B cell (primary cell): ENCODE data around the gene IL20RA. TPM values are rescaled to one million over a fixed set of nuclear protein-coding genes. Genes with fewer than 3 reads are reported as not detected.

Experiments used
- ATAC-seq: fragments of 200-7000 bp; cut with Tn5 transposase; one replicate; pipeline ENCODE4 v1.10.0; 2021; ENCODE audit warnings: low read depth, mild to moderate bottlenecking, moderate number of reproducible peaks, moderate library complexity
- CTCF ChIA-PET: fragments of 350-600 bp; sonication (Branson Sonifier 250); formaldehyde crosslinking; loops from one replicate; lab custom pipeline; 2021; ENCODE audit warnings: antibody characterized with exemption, inconsistent platforms; lab: Charles Lee
- POLR2A ChIA-PET: fragments of 350-600 bp; sonication (Branson Sonifier 250); formaldehyde crosslinking; loops from one replicate; lab custom pipeline; 2021; ENCODE audit warnings: antibody characterized with exemption; lab: Charles Lee
- DNase-seq: peaks from one replicate; pipeline ENCODE4 v3.0.0; 2013
- H2AFZ ChIP-seq: 2 replicates; pipeline ENCODE4 v1.6.1; 2012; ENCODE audit warnings: mild to moderate bottlenecking, low read depth, low read length; ENCODE audit not compliant: insufficient read depth, poor library complexity, severe bottlenecking
- H3K27ac ChIP-seq, 2 donors: 1 replicate in 1 of 2; 2 replicates in 1 of 2; pipeline ENCODE4 v1.5.1; 2012 to 2013; ENCODE audit warnings: low read length in 2 of 2, mild to moderate bottlenecking in 2 of 2, moderate library complexity in 1 of 2
- H3K27me3 ChIP-seq, 4 experiments: fragments of 200-600 bp in 1 of 4; sonication (generic) in 1 of 4; replicated peaks in 1 of 4; 1 replicate in 2 of 4; 2 replicates in 2 of 4; pipeline versions ENCODE4 v1.6.1 to v1.7.0; 2013 to 2016; ENCODE audit warnings: low read length in 3 of 4, mild to moderate bottlenecking in 2 of 4, mixed read lengths in 1 of 4, moderate library complexity in 1 of 4; ENCODE audit not compliant: insufficient read depth in 4 of 4, control insufficient read depth in 3 of 4; ENCODE audit errors: control extremely low read depth in 1 of 4
- H3K36me3 ChIP-seq, 2 experiments: replicated peaks in 1 of 2; 1 replicate in 1 of 2; 2 replicates in 1 of 2; pipeline versions ENCODE4 v1.6.1 to v1.7.1; 2013; ENCODE audit warnings: low read length in 1 of 2; ENCODE audit not compliant: insufficient read depth in 2 of 2, control insufficient read depth in 1 of 2; ENCODE audit errors: control extremely low read depth in 1 of 2, extremely low read depth in 1 of 2
- H3K4me1 ChIP-seq, 2 donors: fragments of 200-600 bp in 1 of 2; sonication (generic) in 1 of 2; 1 replicate in 1 of 2; 2 replicates in 1 of 2; pipeline versions ENCODE4 v1.5.1 to v1.6.1; 2013 to 2017; ENCODE audit warnings: low read length in 2 of 2; ENCODE audit not compliant: control insufficient read depth in 2 of 2, insufficient read depth in 2 of 2
- H3K4me2 ChIP-seq: replicated peaks from 2 replicates; pipeline ENCODE3; 2012; ENCODE audit warnings: mild to moderate bottlenecking, low read depth, low read length; ENCODE audit not compliant: poor library complexity, severe bottlenecking
- H3K4me3 ChIP-seq, 5 experiments: fragments of 200-600 bp in 1 of 5; sonication (generic) in 1 of 5; 1 replicate in 3 of 5; 2 replicates in 2 of 5; pipeline versions ENCODE4 v1.5.1 to v1.7.0; 2011 to 2016; ENCODE audit warnings: low read length in 4 of 5, mild to moderate bottlenecking in 4 of 5, low read depth in 2 of 5, control low read depth in 1 of 5, moderate library complexity in 1 of 5; ENCODE audit not compliant: insufficient read depth in 1 of 5; ENCODE audit errors: control extremely low read depth in 1 of 5, extremely low read depth in 1 of 5
- H3K79me2 ChIP-seq: fragments of 200-600 bp; sonication (generic); one replicate; pipeline ENCODE4 v1.6.0; 2016; ENCODE audit warnings: low read length; ENCODE audit not compliant: control insufficient read depth, insufficient read depth
- H3K9ac ChIP-seq: fragments of 200-600 bp; sonication (generic); 2 replicates; pipeline ENCODE4 v1.6.1; 2017; ENCODE audit warnings: mild to moderate bottlenecking, low read length, moderate library complexity
- H3K9me3 ChIP-seq, 3 donors: one replicate each; pipeline versions ENCODE4 v1.6.1 to v1.7.1; 2013; ENCODE audit warnings: low read length in 2 of 3; ENCODE audit not compliant: control insufficient read depth in 2 of 3, insufficient read depth in 1 of 3; ENCODE audit errors: control extremely low read depth in 1 of 3
- H4K20me1 ChIP-seq: 2 replicates; pipeline ENCODE4 v1.6.0; 2012; ENCODE audit warnings: mild to moderate bottlenecking, low read length; ENCODE audit not compliant: insufficient read depth, control insufficient read depth, poor library complexity, severe bottlenecking
- H3K27ac Mint-ChIP-seq: one replicate; pipeline ENCODE4 v1.8.0; 2021; ENCODE audit warnings: mixed read lengths
- H3K27me3 Mint-ChIP-seq: one replicate; pipeline ENCODE4 v1.8.0; 2021; ENCODE audit warnings: mixed read lengths
- H3K4me1 Mint-ChIP-seq: one replicate; pipeline ENCODE4 v1.8.0; 2021; ENCODE audit warnings: mixed read lengths
- H3K4me3 Mint-ChIP-seq: one replicate; pipeline ENCODE4 v1.8.0; 2021; ENCODE audit warnings: mixed read lengths
- H3K9me3 Mint-ChIP-seq: one replicate; pipeline ENCODE4 v1.8.0; 2022; ENCODE audit warnings: mixed read lengths; ENCODE audit not compliant: insufficient read depth
- EZH2 ChIP-seq: IDR thresholded peaks from 2 replicates; pipeline ENCODE4 v1.6.1; 2012; ENCODE audit warnings: borderline replicate concordance, low read depth, mild to moderate bottlenecking, moderate library complexity, low read length; ENCODE audit not compliant: insufficient read depth, poor library complexity, severe bottlenecking
- WGBS: methylation state at CpG from one replicate; pipeline ENCODE4 v1.1.5; 2013; ENCODE audit warnings: missing lambda C conversion rate; ENCODE audit not compliant: insufficient coverage; 5-methylcytosine and 5-hydroxymethylcytosine counted together
- intact Hi-C: fragments of 100-400 bp; cut with micrococcal nuclease; formaldehyde crosslinking; loops from one replicate; pipeline ENCODE4 v1.10.0; 2022
- polyA plus RNA-seq: library from polyadenylated mRNA; depleted of rRNA; stranded (reverse); fragments of >200 nt; gene quantifications from 2 replicates; pipeline ENCODE4 v1.2.3, GENCODE V29; 2012
- total RNA-seq, 2 donors: library from RNA; stranded (reverse); fragments of 120-200 nt in 1 of 2; gene quantifications; 1 replicate in 1 of 2; 2 replicates in 1 of 2; pipeline versions ENCODE4 v1.2.3 to v1.2.4, GENCODE V29; 2013 to 2022
- TF ChIP-seq, protein P1 (sequence below): fragments of 200-600 bp; IDR thresholded peaks from one replicate; pipeline ENCODE4 v1.8.0; 2022; ENCODE audit warnings: antibody characterized with exemption, mild to moderate bottlenecking

The IL20RA gene
- total and polyA plus RNA-seq, 2 donors (not counting 1 experiment from before 2014, with no cell fraction given) = not detected

DNA sequence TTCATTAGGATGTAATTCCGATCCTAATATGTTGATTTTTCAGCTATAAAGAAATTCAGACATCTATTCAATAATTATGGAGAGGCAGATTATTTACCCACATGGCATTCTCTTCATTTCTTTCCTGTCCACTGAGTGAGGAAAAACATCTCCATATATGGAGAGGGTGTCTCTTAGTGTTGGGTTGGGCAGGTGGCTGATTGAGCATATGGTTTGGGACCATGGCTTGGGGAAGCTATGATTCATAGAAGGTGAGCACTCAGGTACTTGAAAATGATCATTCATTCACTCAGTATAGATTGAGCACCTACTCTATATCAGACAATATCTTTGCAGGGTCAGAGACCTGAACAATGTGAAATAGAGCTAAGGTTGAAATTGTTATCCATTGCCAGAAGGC is 41.3 kb upstream of the IL20RA start:
- H3K79me2 ChIP-seq = no peaks in the 10 kb centered on the region
- ATAC-seq = no peak
- no peak overlapping the region for H3K4me2 ChIP-seq

DNA sequence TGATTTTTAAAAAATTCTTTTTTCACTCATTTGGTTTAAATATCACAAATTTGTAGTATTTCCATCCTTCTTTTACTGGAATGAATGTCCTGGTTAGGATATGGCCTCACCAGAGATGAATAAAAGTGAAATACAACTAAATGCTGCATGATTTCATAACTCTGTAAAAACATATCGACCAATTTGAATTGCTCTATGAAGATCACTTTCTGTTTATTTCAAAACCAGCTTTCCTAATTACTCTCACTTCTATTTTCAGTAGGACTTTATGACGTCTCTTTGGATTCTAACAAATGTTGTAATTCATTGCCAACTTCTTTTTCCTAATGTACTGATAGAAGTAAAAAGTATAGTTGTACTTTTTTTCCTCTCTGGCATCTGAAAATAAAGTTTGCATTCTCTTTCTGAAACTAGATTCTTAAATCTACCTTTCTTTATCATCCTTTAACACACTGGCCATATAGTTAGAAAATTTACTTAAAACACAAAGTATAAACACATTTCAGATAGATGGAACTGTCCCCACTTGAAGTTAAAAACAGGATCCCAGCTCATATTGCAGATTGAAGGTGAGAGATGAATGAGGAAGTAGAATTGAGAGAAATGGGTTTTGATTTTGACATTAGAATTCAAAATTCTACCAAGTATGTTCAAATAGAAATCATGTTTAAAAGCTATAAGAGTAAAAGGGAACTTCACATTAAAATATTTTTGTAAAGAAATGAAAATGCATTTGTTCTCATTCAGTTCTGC is 40.3 kb upstream of the IL20RA start:
- WGBS = no CpG with 5 or more reads among the region's 2 CpGs
- no peaks in the 10 kb centered on the region for H3K27me3 Mint-ChIP-seq
- H3K4me1 Mint-ChIP-seq = peaks cover 6% of the 10 kb centered on the region
- Histone ChIP-seq H2AFZ (no peak overlapping the region), H3K4me2 (no peak overlapping the region), H3K9me3 (no peaks in the 10 kb centered on the region), H3K4me1 (no peaks in the 10 kb centered on the region), H3K4me3 (no peak overlapping the region), H3K9ac (no peak overlapping the region), H3K36me3 (no peaks in the 10 kb centered on the region), H4K20me1 (no peaks in the 10 kb centered on the region), H3K27ac (no peak overlapping the region), H3K27me3 (no peaks in the 10 kb centered on the region), H3K79me2 (no peaks in the 10 kb centered on the region)
- TF ChIP-seq, protein P1, sequence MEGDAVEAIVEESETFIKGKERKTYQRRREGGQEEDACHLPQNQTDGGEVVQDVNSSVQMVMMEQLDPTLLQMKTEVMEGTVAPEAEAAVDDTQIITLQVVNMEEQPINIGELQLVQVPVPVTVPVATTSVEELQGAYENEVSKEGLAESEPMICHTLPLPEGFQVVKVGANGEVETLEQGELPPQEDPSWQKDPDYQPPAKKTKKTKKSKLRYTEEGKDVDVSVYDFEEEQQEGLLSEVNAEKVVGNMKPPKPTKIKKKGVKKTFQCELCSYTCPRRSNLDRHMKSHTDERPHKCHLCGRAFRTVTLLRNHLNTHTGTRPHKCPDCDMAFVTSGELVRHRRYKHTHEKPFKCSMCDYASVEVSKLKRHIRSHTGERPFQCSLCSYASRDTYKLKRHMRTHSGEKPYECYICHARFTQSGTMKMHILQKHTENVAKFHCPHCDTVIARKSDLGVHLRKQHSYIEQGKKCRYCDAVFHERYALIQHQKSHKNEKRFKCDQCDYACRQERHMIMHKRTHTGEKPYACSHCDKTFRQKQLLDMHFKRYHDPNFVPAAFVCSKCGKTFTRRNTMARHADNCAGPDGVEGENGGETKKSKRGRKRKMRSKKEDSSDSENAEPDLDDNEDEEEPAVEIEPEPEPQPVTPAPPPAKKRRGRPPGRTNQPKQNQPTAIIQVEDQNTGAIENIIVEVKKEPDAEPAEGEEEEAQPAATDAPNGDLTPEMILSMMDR = no peak
- no peak for TF ChIP-seq EZH2
- intact Hi-C loops = no loop called here
- POLR2A ChIA-PET = no interaction called here
- no peak overlapping the region for H3K4me3 Mint-ChIP-seq
- no peak overlapping the region for H3K27ac Mint-ChIP-seq
- DNase-seq (no peak), ATAC-seq (no peak)
- CTCF ChIA-PET = interaction anchor here (1.0 to 2.3 kb wide), 5 partner anchors 8 to 330 kb away, joined by 3 to 11 read pairs (median 5); no protein-coding TSS in a partner anchor
- H3K9me3 Mint-ChIP-seq = no peaks in the 10 kb centered on the region

More for the DNA sequence above, 41.3 kb upstream of the IL20RA start:
- Mint-ChIP-seq H3K27ac (no peak overlapping the region), H3K4me3 (no peak overlapping the region), H3K27me3 (no peaks in the 10 kb centered on the region), H3K4me1 (peaks cover 6% of the 10 kb centered on the region), H3K9me3 (no peaks in the 10 kb centered on the region)
- no peak overlapping the region for H3K9ac ChIP-seq
- no CpG with 5 or more reads among the region's 1 CpG for WGBS
- H3K27ac ChIP-seq = no peak overlapping the region
- DNase-seq = no peak
- POLR2A ChIA-PET = no interaction called here
- no peak overlapping the region for H3K4me3 ChIP-seq
- H2AFZ ChIP-seq = no peak overlapping the region
- no peaks in the 10 kb centered on the region for H3K4me1 ChIP-seq
- TF ChIP-seq, protein P1 = no peak
- no peak for TF ChIP-seq EZH2
- H3K9me3 ChIP-seq = no peaks in the 10 kb centered on the region
- no peaks in the 10 kb centered on the region for H4K20me1 ChIP-seq
- intact Hi-C loops = no loop called here
- CTCF ChIA-PET = interaction anchor here (1.0 to 2.3 kb wide), 4 partner anchors 8 to 329 kb away, joined by 3 to 11 read pairs (median 7); no protein-coding TSS in a partner anchor
- no peaks in the 10 kb centered on the region for H3K27me3 ChIP-seq
- no peaks in the 10 kb centered on the region for H3K36me3 ChIP-seq
